Fibroblast of skin of right biceps (primary cell): ENCODE results near the gene UNKL.

Experiments
- DNase-seq: peaks from one replicate; pipeline ENCODE4 v3.0.0-alpha.2; 2013

The UNKL gene

DNA sequence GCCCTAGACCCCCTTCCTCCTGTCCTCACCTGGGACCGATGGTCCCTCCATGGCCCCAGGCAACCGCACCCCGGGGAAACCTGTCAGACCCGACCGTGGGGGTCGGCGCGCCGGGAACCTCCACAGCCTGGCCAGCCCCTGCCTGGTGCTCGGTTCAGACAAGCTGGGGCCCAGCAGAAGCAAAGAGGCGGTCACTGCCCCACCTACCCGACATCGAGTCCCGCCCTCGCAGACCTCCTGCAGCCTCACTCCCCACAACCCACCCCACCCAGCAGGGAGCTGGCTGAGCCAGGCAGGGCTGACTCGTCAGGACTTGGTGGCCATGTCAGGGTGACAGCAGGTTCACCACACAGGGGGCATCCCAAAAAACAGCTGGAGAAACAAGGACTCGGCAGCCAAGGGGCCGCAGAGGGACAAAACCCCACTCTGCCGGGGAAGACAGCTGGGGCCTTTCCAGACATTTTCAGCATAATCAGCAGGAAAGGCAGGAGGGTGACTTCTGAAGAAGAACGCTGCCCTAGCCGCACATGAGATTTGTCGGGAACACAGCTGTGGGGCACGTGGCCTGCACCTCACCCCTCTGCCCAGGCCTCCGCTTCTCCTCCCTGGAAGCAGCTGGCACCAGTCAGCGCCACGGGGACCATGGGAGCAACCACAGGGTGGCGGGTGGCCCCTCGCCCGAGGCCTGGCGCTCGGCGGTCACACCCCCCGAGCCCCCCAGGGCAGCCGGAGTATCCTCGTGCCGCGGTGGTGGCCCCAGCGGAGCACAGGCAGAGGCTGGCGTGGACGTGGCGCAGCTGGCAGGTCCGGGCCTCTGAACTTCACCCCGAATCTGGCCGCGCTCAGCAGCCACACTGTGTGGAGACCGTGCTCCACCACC lies 39.8 kb downstream of the UNKL start:
- DNase-seq = no peak

DNA sequence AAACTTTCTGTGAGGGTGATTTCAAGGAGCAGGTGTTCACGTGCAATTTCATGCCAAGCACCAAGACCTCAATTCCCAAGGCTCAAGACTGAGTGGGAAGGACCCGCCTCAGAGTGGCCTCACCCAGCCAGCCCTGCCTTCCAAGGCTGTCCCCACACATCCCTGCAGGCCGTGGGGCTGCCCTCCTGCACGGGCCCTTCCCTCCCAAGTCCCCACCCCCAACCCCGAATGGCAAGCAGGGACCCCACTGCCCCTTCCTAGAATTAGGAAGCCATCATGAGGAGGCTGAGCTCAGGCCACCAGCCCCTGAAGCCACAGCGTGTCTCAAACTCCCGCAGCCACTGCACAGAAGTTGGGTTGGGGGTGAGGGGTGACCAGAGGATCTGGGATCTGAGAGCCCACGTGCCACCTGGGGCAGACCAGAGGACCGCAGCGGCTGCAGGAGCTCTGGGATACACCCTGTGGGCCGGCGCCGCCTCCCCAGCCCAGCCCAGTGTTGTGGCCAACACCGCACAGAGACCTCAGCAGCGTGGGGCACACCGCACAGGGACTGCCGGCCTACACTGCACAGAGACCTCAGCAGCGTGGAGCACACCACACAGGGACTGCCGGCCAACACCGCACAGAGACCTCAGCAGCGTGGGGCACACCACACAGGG lies 42.1 kb downstream of the UNKL start:
- DNase-seq = no peak

DNA sequence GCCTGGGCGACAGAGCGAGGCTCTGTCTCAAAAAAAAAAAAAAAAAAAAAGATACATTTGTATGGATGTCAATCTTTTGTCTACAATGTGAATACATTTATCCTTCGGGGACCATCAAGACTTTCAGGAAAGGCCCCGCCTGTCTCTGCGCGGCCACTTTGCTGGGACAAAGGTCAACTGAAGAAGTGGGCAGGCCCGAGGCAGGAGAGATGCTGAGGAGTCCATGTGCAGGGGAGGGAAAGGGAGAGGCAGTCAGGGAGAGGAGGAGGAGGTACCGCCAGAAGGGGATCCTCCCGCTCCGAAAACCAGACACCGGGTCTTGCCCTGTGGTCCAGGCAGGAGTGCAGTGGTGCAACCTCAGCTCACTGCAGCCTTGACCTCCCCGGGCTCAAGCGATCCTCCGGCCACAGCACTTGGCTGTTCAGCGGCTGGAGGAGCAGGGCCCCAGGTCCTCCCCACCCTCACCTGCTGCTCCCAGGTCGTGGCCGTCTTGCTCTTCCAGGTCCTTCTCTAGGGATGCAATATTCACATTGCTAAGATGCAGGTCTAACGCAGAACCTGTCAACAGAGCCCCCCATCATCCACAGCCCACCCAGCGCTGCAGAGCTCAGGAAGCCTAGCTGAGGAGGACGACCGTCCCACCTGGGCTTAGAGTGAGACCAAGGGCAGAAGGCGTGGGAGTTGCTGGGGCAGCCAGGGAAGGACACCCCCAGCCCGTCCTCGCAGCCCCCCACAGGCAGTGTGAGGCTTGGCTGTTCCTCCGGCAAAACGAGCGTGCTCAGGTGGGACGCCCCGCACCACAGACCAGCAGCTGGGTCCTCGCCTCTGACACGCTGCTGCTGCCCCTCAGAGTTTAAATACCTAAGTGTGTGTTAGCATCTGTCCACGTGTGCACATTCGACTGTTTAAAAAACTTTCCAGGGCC lies 43.2 kb downstream of the UNKL start:
- DNase-seq = no peak

DNA sequence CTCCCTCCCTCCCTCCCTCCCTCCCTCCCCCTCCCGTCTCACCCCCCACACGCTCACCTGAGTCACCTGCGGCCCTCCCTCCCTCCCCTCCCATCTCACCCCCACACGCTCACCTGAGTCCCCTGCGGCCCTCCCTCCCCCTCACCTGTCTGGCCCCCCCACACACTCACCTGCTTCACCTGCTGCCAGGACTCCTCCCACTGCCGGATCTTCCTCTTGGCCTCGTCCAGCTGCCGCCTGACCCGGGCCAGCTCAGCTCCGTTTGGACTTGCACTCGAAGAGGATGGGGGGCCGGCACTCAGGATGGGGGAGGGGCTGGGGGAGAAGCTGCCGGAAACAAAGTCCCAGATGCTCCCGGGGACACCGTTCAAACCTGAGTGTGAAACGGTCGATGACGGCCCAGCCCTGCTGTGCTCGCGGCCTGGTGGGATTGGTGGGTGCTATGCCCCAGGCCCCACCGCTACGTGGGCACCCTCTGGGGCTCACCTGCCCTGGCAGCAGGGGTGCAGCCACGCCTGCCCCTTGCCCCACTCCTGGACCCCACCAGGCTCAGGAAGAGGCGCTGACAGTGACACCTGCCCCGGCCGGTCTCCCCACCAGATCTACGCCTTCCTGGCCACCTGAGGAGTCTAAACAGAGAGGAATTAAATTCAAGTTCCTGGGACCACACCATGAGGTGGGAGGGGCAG lies 46.9 kb downstream of the UNKL start:
- DNase-seq = no peak

DNA sequence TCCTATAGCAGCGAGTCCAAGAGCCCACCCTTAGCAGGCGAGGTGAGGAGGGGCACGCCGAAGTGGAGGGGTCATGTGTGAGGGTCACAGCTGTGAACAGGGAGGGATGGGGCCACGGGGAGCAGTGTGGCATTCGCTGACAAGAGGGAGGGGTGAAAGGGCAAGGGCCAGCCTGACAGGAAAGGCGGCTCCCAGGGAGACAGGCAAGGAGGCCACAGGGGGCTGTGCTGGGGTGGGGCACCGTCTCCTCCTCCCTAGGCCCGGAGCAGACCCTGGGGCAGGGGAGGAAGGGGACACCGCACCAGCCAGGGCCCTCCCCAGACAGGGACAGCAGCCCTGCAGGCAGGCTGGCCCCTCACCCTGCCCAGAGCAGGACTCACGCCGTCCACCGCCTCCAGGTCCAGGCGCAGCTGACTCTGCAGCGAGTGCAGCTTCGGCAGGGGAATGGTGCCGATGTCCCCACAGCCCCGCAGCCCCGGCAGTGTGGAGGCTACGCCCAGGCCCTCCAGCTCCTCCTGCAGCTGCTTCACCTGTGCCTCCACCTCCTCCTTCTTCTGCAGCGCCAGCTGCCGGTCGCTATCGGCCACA lies 47.7 kb downstream of the UNKL start:
- DNase-seq = no peak

DNA sequence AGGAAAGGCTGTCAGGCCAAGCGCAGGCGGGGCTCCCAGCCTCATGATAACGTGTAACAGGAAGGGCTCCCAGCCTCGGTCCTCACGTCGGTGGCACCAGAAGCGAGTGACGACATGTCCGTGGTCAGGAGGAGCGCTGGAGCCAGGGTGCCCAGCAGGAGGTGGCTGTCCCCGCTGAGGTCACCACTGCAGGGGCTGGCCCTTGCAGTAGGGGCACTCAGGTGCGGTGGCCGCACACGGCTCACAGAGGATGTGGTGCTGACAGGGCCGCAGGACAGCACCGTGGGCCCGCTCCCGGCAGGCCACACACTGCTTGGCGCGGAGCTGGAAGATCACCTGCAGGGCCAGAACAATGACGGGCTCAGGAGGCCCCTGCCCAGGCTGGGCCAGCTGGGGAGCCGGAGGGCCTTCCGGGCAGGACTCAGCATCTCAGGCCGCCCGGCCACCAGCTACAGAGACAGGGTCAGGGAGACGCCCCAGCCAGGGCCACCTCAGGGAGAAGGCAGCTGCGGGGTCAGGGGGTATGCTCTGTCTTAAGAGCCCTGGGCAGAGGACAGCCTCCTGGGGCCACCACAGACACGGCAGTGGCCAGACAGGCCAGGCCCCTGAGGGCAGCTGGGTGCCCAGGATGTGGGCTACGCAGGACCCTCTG lies 48.3 kb downstream of the UNKL start:
- no peak for DNase-seq

DNA sequence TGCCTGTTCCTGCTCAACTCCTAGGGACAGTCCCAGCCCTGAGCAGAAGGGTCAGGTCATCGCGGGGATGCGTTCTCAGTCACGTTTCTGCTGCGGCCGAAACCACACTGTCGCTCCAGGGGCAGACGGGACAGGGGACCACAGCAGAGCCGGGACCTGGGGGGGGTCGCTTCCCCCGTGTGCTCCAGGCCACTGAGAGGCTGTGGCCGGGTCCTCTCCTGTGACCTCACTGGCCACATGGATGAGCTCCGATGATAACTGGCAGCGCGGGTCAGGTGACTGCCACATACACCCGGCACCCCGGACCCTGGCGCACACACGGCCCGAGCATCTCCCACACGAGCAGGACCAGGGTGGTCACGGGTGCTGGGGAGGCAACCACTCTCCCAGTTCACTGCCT lies 50.0 kb downstream of the UNKL start:
- no peak for DNase-seq

DNA sequence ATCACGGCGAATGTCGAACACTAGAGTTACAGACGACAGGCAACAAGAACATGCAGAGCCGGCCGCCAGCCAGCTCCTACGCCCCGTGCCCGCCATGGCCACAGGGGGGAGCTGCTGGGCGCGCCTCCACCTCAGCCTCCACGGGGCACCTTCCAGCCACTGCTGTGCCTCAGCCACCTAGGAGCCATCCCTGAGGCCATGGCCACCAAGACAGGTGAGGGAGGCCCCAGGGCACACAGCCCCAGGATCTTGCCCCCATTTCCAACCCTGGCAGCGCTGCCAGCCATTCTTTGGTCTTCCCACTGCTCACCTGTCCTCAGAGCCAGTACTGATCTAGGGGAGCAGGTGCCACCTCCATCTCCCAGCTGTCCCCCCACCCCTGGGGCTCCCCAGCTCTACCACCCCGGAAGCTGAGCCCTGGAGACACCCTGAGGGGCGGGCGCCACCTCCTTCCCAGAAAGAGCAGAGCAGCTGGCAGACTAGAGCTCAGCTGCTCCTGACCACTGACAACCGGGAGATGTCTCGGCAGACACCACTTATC lies 50.9 kb downstream of the UNKL start:
- peak; percentile 26 for DNase-seq

DNA sequence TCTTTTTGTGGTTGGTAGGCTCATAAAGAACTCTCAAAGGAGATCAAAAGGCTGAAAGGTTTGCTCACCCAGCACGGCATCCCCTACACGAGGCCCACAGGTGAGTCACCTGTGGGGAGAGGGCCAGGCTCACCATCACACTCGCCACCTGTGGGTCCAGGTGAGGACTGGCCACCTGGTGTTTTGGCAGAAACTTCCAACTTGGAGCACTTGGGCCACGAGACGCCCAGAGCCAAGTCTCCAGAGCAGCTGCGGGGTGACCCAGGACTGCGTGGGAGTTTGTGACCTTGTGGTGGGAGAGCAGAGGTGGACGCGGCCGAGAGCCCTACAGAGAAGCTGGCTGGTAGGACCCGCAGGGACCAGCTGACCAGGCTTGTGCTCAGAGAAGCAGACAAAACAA lies 51.7 kb downstream of the UNKL start:
- DNase-seq = no peak

DNA sequence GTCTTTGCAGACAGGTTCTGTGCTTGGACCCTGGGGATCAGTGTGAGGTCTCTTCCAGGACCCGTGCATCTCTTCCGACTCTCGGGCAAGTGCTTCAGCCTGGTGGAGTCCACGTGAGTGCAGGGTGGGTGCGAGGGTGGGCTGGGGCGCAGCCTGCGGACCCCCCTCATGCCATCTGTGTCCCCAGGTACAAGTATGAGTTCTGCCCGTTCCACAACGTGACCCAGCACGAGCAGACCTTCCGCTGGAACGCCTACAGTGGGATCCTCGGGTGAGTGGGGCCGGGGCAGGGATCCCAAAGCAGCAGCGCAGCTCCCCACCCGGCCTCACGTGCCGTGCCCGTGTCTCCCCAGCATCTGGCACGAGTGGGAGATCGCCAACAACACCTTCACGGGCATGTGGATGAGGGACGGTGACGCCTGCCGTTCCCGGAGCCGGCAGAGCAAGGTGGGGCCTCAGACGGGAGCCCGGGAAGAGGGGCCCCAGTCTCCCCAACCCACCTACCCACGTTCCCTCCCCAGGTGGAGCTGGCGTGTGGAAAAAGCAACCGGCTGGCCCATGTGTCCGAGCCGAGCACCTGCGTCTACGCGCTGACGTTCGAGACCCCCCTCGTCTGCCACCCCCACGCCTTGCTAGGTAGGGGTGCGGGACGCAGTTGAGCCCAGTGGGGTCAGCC lies 52.7 kb downstream of the UNKL start:
- no peak for DNase-seq

DNA sequence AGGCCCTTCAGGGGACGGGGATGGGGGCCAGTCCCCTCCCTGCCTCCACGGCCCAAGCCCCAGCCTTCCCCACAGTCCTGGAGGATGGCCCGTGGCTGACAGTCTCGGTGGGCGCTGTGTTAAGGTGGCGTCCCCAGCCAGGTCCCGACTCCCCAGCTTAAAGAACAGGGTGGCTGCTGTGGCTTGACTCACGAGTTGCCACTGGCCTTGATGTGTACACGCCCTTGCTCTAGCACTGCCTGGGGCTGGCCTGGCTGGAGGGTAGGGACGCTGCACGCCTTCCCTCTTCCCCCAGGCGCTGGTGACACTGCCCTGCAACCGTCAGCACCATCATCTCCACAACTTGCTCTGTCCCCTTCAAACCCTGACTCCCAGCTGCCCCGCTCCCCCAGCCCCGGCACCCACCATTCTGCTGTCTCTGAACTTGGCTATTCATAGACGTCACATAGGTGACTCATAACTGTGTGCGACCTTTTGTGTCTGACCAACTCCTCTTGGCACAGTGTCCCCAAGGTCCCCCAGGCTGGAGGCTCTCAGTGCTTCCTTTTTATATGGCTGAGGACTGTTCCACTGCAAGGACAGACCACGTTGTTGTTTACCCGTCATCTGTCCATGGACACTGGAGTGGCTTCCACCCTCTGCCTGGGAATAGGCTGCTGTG lies 56.5 kb downstream of the UNKL start:
- no peak for DNase-seq

DNA sequence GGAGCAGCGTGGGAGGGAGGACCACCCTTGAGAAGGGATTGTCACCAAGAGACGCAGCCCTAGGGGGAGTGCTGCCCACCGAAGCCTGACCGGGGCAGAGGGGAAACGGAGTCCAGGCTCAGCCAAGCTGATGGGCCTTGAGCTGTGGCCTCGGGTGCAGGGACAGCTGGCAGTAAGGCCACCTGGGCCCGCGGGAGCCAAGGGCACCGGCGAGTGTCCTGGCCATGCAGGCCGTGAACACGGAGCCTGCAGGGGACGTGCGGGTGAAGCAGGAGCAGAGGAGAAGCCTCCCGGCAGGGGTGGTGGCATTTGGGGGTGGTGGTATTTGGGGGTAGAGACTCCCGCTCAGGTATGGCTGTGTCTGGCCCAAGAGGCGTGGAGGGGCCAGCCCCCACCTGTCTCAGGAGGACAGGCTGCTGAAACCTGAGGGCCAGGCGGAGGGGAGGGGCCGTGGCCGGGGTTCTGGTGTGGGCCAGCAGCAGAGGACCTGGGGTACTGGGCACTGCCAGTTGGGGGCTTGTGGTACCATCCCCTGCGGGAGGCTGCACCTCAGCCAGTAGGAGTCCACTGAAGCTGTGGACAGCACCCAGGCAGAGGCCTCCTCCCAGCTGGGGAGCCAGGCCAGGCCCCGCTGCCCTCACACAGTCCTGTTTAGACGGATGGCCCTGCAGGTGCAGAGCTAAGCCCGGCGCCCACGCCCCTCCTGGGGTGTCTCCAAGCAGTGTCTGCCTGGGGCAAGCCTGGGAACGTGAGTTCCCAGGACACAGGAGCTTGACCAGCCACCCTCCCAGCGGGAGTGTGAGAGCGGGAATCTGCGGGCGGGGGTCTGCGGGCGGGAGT lies 58.2 kb downstream of the UNKL start:
- no peak for DNase-seq

DNA sequence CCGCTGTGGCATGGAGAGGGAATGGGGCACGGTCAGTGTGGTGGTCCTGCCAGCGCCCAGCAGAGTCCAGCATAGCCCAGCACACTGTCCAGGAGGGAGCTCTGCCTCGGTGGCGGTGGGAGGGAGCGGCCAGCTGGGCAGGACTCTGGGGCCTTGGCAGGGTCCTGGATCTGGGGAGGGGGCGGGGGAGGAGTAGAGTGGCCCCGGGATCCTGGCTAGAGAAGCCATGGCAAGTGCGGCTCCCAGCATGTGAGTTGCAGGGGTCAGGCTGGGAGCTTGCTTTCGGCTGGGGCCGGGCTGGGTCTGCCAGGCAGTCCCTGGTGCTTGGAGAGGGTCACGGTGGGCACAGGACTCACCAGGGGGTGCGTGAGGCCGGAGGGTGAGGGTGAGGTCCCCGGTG lies 58.9 kb downstream of the UNKL start:
- no peak for DNase-seq

DNA sequence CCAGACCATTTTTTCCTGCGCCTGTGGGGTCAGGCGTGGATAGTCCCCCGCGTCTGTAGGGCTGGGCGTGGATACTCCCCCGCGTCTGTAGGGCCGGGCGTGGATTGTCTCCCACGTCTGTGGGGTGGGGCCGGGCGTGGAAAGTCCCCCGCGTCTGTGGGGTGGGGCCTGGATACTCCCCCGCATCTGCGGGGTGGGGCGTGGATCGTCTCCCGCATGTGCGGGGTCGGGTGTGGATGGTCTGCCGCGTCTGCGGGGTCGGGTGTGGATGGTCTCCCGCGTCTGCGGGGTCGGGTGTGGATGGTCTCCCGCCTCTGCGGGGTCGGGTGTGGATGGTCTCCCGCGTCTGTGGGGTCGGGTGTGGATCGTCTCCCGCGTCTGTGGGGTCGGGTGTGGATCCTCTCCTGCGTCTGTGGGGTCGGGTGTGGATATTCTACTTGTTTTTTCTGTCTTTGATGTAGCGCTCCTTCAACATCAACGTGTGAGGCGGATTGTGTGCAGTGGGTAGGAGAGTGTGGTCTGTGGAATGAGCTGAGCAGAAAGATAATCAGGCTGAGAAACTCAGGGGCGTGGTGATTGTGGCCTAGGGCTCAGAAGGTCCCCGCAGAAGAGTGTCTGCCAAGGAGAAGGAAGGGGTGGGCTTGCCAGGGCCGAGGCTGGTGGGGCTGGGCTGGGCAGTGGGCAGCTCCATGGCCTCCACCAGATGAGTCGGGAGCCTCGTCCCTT lies 59.5 kb downstream of the UNKL start:
- DNase-seq = no peak

DNA sequence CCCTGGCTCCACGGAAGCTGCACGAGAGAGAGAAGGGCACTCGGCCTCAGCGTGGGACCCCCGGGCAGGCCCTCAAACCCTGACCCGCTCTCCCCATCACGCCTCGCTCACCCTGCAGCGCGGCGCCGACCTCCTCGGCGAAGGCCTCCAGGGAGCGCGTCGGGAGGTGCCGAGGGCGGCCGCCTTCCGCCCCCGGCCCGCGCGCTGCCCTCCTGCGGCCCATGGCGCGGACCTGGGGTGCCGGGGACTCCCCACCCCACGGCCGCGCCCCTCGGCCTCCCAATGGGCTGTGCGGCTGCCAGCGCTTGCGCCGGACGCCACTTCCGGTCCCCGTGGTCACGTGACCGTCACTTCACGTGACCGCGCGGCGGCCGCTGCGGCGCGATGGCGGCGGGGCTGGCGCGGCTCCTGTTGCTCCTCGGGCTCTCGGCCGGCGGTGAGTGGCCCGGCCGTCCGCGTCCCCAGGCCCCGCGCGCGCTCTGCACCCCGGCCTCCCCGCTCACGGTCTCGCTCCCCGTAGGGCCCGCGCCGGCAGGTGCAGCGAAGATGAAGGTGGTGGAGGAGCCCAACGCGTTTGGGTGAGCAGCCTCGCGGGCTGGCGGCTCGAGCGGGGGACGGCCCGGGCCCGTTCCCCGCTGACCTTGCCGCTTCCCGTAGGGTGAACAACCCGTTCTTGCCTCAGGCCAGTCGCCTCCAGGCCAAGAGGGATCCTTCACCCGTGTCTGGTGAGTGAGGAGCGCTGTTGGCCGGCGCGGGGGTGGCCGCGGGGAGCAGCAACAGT lies 62.7 kb downstream of the UNKL start, which contains the start of the genes GNPTG and TSR3:
Gene GNPTG, plus strand, starts transcription at position 350 of the 781 bp plus-strand sequence. Its CDS starts 35 bp downstream, at position 385.
Gene TSR3, minus strand, starts transcription at position 297 of the 781 bp plus-strand sequence. Its CDS starts 74 bp downstream, at position 223.
- peak; percentile 91 for DNase-seq

DNA sequence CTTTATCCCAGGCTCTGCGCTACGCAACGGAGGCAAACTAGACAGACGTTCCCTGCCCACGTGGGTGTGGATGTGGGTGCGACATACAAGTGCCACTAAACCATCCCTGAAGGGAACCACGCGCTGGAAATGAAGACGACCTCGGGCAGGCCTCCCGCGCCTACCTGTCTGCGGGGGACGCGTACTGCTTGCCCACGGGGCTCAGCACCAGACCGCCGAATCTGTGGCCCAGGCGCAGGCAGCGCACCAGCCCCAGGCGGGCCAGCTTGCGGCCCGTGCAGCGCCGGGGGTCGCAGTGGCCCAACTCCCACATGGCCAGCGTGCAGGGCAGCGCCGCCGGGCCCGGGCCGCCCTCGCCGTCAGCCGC lies 63.3 kb downstream of the UNKL start:
- DNase-seq = no peak

DNA sequence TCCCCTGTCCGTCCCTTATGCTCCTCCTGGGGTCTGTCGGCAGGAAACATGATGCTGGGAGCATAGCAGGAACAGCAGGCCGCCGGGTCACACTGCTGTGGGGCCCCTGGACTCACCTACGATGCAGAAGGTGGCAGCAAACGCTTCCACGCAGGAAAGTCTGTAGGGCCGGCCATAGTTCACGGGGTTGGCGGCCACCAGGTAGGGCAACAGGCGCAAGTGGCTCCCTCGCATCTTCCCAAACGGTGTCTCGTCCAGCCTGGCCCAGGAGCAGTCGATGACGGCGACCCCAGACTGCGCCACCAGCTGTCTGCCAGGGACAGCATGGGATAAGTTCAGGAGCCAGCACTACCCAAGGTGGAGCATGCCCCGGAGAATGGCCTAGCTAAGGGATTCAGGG lies 63.8 kb downstream of the UNKL start:
- no peak for DNase-seq

DNA sequence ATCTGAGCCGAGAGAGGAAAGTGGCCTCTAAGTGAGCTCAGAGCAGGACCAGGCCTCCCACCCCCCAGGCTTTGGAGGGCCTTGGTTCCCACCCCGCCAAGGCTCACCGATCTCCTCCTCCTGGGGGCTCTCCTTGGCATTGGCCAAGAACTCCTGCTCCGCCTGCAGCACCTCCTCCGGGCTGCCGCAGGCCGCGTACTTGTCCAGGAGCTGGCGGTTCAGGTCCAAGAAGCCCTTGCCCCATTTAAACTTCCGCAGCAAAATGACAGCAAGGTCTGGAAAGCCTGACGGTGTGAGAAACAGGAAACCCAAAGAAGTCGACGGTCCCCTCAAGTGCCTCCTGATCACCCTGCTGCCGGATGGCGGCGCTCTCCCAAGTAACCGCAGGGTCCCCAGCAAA lies 64.6 kb downstream of the UNKL start:
- DNase-seq = no peak
